Fibroblast of mammary gland (primary cell): Measurements from ENCODE around the gene MSANTD4.

Experiments used
- DNase-seq: peaks from one replicate; pipeline ENCODE4 v3.0.0-alpha.2; 2010; ENCODE audit warnings: low read depth
- H3K4me3 ChIP-seq: 2 replicates; pipeline ENCODE4 v1.5.1; 2011; ENCODE audit warnings: low read depth, mild to moderate bottlenecking, low read length, moderate library complexity; ENCODE audit not compliant: control insufficient read depth
- TF ChIP-seq, protein P1 (sequence below): conservative IDR thresholded peaks from 2 replicates; pipeline ENCODE4 v1.5.1; 2011; ENCODE audit warnings: low read depth, low read length, inconsistent platforms; ENCODE audit not compliant: control insufficient read depth, insufficient read depth

Gene MSANTD4

DNA sequence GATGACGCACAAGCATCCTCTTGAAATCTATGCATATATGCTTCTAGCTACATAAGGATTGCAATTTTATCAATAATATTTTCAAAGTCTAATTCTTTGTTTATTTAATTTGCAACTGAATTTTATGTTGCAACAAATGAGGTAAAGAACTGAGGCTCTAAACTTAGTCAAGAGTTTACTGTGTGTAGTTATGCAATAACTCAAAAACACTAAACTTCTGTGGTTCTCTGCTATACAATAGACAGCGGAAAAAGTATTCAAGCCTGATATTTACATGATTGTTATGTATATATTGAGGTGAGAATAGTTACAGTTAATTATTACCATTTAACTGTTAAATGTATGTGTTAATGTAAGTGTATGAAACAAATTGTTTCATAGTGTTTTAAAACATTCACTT is 32.9 kb downstream of the MSANTD4 start:
- TF ChIP-seq, protein P1, sequence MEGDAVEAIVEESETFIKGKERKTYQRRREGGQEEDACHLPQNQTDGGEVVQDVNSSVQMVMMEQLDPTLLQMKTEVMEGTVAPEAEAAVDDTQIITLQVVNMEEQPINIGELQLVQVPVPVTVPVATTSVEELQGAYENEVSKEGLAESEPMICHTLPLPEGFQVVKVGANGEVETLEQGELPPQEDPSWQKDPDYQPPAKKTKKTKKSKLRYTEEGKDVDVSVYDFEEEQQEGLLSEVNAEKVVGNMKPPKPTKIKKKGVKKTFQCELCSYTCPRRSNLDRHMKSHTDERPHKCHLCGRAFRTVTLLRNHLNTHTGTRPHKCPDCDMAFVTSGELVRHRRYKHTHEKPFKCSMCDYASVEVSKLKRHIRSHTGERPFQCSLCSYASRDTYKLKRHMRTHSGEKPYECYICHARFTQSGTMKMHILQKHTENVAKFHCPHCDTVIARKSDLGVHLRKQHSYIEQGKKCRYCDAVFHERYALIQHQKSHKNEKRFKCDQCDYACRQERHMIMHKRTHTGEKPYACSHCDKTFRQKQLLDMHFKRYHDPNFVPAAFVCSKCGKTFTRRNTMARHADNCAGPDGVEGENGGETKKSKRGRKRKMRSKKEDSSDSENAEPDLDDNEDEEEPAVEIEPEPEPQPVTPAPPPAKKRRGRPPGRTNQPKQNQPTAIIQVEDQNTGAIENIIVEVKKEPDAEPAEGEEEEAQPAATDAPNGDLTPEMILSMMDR: no peak
- H3K4me3 ChIP-seq: no peak overlapping the region
- DNase-seq: no peak

DNA sequence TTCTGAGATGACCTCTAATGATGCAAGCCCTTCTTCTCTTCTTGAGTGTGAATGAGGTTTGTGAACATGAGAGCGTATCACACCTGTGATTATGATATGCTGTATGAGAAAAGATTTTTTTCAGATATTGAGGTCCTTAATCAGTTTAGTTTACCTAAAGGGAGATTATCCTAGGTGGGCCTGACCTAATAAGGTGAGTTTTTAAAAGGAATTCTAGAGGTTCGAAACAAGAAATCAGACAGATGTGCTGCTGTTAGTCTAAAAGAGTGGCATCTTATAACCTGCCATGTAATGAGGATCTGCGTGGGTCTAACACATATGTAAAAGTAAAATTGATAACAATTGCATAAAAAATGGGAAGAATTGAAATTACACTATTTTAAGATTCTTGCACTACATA is 33.8 kb downstream of the MSANTD4 start:
- DNase-seq: no peak
- no peak overlapping the region for H3K4me3 ChIP-seq
- TF ChIP-seq, protein P1: no peak

DNA sequence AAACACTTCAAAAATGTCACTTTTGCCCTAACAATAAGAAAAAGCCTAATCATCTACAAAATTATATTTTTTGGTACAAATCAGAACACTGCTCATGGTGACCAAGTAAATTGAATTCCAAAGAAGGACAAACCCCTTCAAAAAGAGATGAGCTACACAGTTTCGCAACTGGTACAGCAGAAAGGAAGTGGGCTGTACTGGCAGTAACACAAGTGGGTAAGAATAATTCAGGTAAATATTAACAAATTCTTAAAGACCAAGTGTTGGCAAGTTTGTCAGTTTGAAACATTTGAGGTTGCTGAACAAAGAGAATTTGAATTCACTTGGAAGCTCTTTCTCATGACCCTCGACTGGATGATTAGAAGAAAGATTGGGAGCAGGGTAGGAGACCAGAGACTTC is 35.5 kb downstream of the MSANTD4 start:
- TF ChIP-seq, protein P1: no peak
- DNase-seq: no peak
- H3K4me3 ChIP-seq: no peak overlapping the region

DNA sequence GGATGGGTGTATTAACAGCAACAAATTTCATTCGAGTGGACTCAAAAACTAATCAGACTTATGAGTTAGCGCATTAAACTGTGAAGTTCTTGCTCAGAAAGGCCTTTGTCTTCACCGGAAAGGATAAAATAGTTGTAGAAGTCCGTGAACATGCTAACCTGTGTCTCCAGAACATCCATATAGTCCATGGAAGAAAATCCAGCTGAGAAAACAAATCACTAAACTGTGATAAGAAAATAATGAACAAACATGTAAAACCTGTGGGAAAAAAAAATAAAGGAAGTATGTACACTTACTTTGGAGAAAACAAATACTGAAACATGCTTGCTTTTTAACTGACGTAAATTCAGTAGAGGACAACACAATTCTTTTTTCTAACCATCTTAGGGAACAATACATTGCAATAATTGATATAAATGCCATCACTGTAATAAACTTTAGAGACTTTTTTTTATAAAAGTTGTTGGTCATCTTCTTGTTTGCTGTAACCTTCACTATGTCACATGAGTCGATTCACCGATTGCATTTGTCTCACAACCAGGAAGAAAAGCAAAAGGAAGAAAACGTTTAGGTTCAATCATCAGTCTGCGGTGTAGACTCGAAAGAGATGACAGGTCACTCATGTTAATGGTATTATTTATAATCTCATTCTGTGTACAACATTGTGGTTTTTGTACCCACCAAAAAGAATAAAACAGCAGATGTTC is 41.9 kb downstream of the MSANTD4 start:
- TF ChIP-seq, protein P1: no peak
- no peak for DNase-seq
- no peak overlapping the region for H3K4me3 ChIP-seq

DNA sequence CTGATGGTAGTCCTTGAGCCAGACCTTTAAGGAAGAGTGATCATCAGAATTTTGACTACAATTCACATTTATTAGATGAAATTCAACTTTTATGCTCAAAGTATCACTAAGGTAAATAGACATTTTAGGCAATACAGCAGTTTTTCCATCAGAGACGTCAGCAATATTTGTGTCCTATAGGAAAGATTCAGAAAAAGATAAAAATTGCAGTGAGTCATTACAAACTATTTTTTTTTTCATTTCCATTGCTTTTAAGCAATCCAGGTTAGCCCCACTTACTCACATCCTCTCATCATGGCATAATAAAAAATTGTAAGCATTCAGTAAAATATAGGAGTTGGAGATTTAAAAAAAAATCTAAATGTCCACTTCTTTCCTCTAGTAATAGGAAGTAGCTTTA is 46.9 kb downstream of the MSANTD4 start:
- DNase-seq: peak; percentile 26
- H3K4me3 ChIP-seq: no peak overlapping the region
- TF ChIP-seq, protein P1: no peak

DNA sequence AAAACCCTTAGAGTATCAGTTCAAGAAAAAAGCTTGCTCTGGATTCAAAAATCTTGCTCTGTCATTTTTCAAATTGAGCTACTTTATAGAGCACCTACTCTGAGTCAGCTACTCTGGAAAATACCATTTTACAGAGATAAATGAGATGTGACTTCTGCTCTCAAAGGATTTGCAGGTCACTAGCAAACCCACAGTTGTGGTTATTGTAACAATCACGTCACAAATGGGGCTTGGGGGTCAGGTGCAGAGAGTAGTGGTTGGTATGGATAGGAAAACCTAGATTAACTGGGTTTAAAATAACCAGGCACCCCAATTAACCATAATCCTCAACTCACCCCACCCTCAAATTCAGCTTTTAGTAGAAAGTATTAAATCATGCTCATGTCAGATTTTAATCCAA is 52.3 kb downstream of the MSANTD4 start:
- DNase-seq: no peak
- no peak overlapping the region for H3K4me3 ChIP-seq
- TF ChIP-seq, protein P1: no peak
